Chondrocyte (in vitro differentiated cells): ENCODE measurements around the gene OR5C1. TPM values are rescaled to one million over a fixed set of nuclear protein-coding genes. Genes with fewer than 3 reads are reported as not detected.

Source experiments
- DNase-seq: peaks from one replicate; pipeline ENCODE4 v3.0.0; 2021; ENCODE audit warnings: mixed read lengths, low spot score
- H3K27ac Mint-ChIP-seq: one replicate; pipeline ENCODE4 v1.8.0; 2021; ENCODE audit warnings: mild to moderate bottlenecking, moderate library complexity, mixed read lengths; ENCODE audit not compliant: unreplicated experiment
- H3K27me3 Mint-ChIP-seq: 2 replicates; pipeline ENCODE4 v1.8.0; 2021; ENCODE audit warnings: low read depth, mixed read lengths
- H3K36me3 Mint-ChIP-seq: 2 replicates; pipeline ENCODE4 v1.8.0; 2021; ENCODE audit warnings: low read depth, mixed read lengths
- H3K4me1 Mint-ChIP-seq: 2 replicates; pipeline ENCODE4 v1.8.0; 2021; ENCODE audit warnings: low read depth, mild to moderate bottlenecking, mixed read lengths
- H3K4me3 Mint-ChIP-seq: one replicate; pipeline ENCODE4 v1.8.0; 2021; ENCODE audit warnings: mild to moderate bottlenecking, moderate library complexity, mixed read lengths; ENCODE audit not compliant: unreplicated experiment
- H3K9me3 Mint-ChIP-seq: 2 replicates; pipeline ENCODE4 v1.8.0; 2021; ENCODE audit warnings: low read depth, mixed read lengths
- total RNA-seq: library from RNA; stranded (reverse); gene quantifications from 3 replicates; pipeline ENCODE4 v1.2.1, GENCODE V29; 2021
- TF ChIP-seq, protein P1 (sequence below): fragments of 200-600 bp; sonication (generic); IDR thresholded peaks from 2 replicates; pipeline ENCODE4 v1.5.0; 2021; ENCODE audit warnings: antibody characterized with exemption, mild to moderate bottlenecking, moderate library complexity

The OR5C1 gene
- total RNA-seq, 1 donor from 2014 or later = not detected

DNA sequence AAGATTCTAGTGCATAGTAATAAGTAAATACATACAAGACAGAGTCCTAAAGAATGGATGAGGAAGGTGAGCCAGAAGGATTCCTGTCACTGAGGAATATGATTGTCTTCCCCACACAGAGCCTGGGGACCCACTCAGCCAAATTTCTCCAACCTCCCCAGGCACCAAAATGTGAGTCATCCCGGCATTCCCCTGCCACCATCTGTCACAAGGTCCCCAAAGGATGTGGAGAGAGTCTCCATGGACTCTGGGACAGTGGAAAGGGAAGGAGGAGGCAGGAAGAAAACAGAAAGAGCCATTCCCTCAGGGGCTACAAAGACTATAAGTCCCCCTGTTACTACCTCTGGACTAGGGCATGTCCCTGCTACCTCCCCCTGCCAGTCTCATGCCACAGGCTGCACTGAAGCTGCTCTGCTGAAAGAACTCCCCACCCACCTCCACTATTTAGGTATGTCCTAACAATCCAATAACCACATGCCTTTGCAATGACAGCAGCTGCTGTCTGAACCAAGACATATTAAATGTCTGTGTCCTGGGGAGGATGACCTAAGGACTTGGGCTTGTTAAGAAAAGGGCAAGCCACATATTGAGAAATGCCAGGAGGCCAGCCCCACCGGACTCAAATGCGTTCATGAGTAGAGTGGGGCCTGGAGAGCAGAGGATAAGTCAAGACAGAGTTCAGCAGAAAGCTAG lies 10.7 kb upstream of the OR5C1 start:
- DNase-seq = no peak
- peaks cover 10% of the 10 kb centered on the region for H3K4me1 Mint-ChIP-seq
- H3K27me3 Mint-ChIP-seq = peaks cover 8% of the 10 kb centered on the region
- H3K4me3 Mint-ChIP-seq = no peak overlapping the region
- peaks cover 8% of the 10 kb centered on the region for H3K9me3 Mint-ChIP-seq
- H3K36me3 Mint-ChIP-seq = peaks cover 3% of the 10 kb centered on the region
- TF ChIP-seq, protein P1, sequence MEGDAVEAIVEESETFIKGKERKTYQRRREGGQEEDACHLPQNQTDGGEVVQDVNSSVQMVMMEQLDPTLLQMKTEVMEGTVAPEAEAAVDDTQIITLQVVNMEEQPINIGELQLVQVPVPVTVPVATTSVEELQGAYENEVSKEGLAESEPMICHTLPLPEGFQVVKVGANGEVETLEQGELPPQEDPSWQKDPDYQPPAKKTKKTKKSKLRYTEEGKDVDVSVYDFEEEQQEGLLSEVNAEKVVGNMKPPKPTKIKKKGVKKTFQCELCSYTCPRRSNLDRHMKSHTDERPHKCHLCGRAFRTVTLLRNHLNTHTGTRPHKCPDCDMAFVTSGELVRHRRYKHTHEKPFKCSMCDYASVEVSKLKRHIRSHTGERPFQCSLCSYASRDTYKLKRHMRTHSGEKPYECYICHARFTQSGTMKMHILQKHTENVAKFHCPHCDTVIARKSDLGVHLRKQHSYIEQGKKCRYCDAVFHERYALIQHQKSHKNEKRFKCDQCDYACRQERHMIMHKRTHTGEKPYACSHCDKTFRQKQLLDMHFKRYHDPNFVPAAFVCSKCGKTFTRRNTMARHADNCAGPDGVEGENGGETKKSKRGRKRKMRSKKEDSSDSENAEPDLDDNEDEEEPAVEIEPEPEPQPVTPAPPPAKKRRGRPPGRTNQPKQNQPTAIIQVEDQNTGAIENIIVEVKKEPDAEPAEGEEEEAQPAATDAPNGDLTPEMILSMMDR = no peak
- H3K27ac Mint-ChIP-seq = no peak overlapping the region

DNA sequence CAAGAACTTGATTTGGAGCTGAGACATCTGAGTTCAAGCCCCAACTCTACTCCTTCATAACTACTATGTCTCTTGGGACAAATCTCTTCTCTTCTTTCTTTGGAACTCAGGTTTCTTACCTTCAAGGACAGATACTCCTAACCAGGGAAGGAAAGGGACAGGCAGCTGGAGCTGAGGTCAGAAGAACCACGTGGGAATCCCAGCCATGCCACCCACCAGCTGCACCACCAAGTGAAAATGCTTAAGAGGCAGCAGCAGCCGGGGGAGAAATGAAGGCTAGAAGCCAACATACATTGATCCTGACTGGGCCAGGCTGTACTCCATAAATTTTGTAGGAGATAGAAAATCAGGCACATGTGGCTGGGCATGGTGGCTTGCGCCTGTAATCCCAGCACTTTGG lies 9.6 kb upstream of the OR5C1 start:
- Mint-ChIP-seq H3K4me3 (no peak overlapping the region), H3K9me3 (no peaks in the 10 kb centered on the region), H3K27me3 (peaks cover 6% of the 10 kb centered on the region), H3K27ac (no peak overlapping the region), H3K36me3 (peaks cover 1% of the 10 kb centered on the region), H3K4me1 (peaks cover 10% of the 10 kb centered on the region)
- TF ChIP-seq, protein P1 = no peak
- DNase-seq = no peak

DNA sequence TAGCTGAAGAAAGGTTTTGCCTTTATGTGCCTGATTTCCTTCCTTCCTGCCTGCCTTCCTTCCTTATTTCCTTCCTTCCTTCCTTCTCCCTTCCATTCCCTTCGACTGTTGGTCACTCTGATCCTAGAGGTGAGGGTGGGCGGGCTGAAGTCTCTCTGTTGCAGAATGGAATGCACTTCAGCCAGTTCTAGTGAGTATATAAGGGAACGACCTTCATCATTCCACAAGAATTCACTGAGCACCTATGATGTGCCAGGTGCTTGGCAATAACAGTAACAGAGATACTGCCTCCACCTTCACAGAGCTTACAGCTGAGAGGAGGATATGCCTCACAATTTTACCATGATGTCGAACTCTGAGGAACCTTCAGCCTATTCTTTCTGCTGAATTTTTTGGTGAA lies 8.7 kb upstream of the OR5C1 start:
- Mint-ChIP-seq H3K27ac (no peak overlapping the region), H3K27me3 (peaks cover 12% of the 10 kb centered on the region), H3K9me3 (no peaks in the 10 kb centered on the region), H3K36me3 (no peaks in the 10 kb centered on the region), H3K4me3 (no peak overlapping the region), H3K4me1 (peaks cover 10% of the 10 kb centered on the region)
- no peak for DNase-seq
- TF ChIP-seq, protein P1 = no peak

DNA sequence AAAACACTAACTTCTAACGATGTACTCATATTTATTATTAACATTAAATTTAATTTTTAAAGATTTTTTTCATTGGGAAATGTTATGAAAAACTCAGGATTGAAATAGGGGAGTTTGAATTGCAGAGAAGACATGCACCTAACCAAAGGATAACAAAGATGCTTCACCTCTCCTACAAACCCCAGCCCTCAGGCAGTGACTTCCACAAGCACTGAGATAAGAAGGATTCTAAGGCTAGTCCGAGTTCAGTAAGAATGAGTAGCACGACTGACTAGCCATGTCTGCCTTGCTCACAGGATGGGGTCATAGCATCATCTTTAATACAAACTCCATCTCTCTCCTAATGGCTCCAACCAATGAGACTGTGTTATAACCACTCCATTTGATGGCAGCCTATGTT lies 7.1 kb upstream of the OR5C1 start:
- H3K4me1 Mint-ChIP-seq = peaks cover 10% of the 10 kb centered on the region
- no peaks in the 10 kb centered on the region for H3K36me3 Mint-ChIP-seq
- TF ChIP-seq, protein P1 = no peak
- no peak for DNase-seq
- H3K9me3 Mint-ChIP-seq = no peaks in the 10 kb centered on the region
- no peak overlapping the region for H3K27ac Mint-ChIP-seq
- H3K4me3 Mint-ChIP-seq = no peak overlapping the region
- peaks cover 12% of the 10 kb centered on the region for H3K27me3 Mint-ChIP-seq

DNA sequence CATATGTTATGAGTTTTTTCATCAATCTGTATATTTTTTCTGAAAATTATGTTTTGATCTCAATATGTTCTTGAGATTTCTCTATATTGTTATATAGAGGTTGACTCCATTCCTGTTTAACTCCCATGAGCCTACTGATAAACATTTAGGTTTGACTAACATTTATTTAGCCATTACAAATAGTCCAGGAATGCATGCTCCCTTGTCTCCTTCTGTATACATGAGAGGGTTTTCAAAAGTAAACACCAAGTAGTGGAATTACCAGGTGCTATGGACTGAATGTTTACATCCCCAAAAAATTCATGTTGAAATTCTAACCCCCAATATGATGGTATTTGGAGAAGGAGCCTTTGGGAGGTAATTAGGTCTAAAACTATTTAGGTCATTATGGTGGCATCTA lies 3.5 kb upstream of the OR5C1 start:
- no peak overlapping the region for H3K4me3 Mint-ChIP-seq
- no peaks in the 10 kb centered on the region for H3K36me3 Mint-ChIP-seq
- no peak overlapping the region for H3K27ac Mint-ChIP-seq
- peaks cover 7% of the 10 kb centered on the region for H3K27me3 Mint-ChIP-seq
- no peaks in the 10 kb centered on the region for H3K4me1 Mint-ChIP-seq
- no peak for DNase-seq
- H3K9me3 Mint-ChIP-seq = no peaks in the 10 kb centered on the region
- TF ChIP-seq, protein P1 = no peak
